IPS DF 6.9 (cell line): ENCODE measurements around the gene ADCK1.

Source experiments
- DNase-seq: peaks from one replicate; pipeline ENCODE4 v3.0.0-alpha.2; 2013; ENCODE audit warnings: low read depth, low spot score
- H3K27ac ChIP-seq: one replicate; pipeline ENCODE4 v1.5.1; 2013; ENCODE audit warnings: low read length, control low read depth
- H3K27me3 ChIP-seq: 2 replicates; pipeline ENCODE4 v1.6.1; 2013; ENCODE audit warnings: mild to moderate bottlenecking, low read length; ENCODE audit not compliant: control insufficient read depth, insufficient read depth
- H3K36me3 ChIP-seq: 2 replicates; pipeline ENCODE4 v1.6.1; 2013; ENCODE audit warnings: low read length; ENCODE audit not compliant: control insufficient read depth, insufficient read depth
- H3K4me1 ChIP-seq: 2 replicates; pipeline ENCODE4 v1.6.1; 2013; ENCODE audit warnings: low read length; ENCODE audit not compliant: control insufficient read depth, insufficient read depth
- H3K4me3 ChIP-seq: 2 replicates; pipeline ENCODE4 v1.5.1; 2013; ENCODE audit warnings: mild to moderate bottlenecking, low read length
- H3K9me3 ChIP-seq: 2 replicates; pipeline ENCODE4 v1.6.1; 2013; ENCODE audit warnings: low read length, inconsistent platforms; ENCODE audit not compliant: control insufficient read depth, insufficient read depth
- WGBS: extraction: QIAGEN DNeasy Blood & Tissue Kit; methylation state at CpG from one replicate; pipeline ENCODE4 v1.1.7; 2013; ENCODE audit warnings: mixed read lengths, missing lambda C conversion rate; ENCODE audit not compliant: insufficient read length, insufficient coverage; 5-methylcytosine and 5-hydroxymethylcytosine counted together

ADCK1 gene

GRCh38 chr14:77897374-77897773, 97.5 kb downstream of the ADCK1 start:
- H3K36me3 ChIP-seq = no peaks in the 10 kb centered on the region
- no peak overlapping the region for H3K27ac ChIP-seq
- H3K9me3 ChIP-seq = no peaks in the 10 kb centered on the region
- H3K4me1 ChIP-seq = no peaks in the 10 kb centered on the region
- no peaks in the 10 kb centered on the region for H3K27me3 ChIP-seq
- no CpG with 5 or more reads among the region's 2 CpGs for whole genome bisulfite sequencing
- DNase-seq = no peak
- no peak overlapping the region for H3K4me3 ChIP-seq

GRCh38 chr14:77902811-77903210, 102.9 kb downstream of the ADCK1 start:
- no peaks in the 10 kb centered on the region for H3K36me3 ChIP-seq
- H3K4me1 ChIP-seq = no peaks in the 10 kb centered on the region
- DNase-seq = no peak
- H3K27me3 ChIP-seq = no peaks in the 10 kb centered on the region
- no peak overlapping the region for H3K4me3 ChIP-seq
- WGBS = no CpG with 5 or more reads among the region's 1 CpG
- no peak overlapping the region for H3K27ac ChIP-seq
- H3K9me3 ChIP-seq = no peaks in the 10 kb centered on the region

GRCh38 chr14:77903221-77903620, 103.3 kb downstream of the ADCK1 start:
- WGBS = no CpG with 5 or more reads among the region's 6 CpGs
- H3K9me3 ChIP-seq = no peaks in the 10 kb centered on the region
- DNase-seq = no peak

GRCh38 chr14:77903937-77904617, 104.2 kb downstream of the ADCK1 start:
- Histone ChIP-seq H3K27me3 (no peaks in the 10 kb centered on the region), H3K4me1 (no peaks in the 10 kb centered on the region), H3K4me3 (no peak overlapping the region), H3K9me3 (no peaks in the 10 kb centered on the region), H3K27ac (no peak overlapping the region), H3K36me3 (no peaks in the 10 kb centered on the region)
- DNase-seq = no peak
- WGBS = no CpG with 5 or more reads among the region's 8 CpGs

More at GRCh38 chr14:77903221-77903620, 103.3 kb downstream of the ADCK1 start:
- Histone ChIP-seq H3K4me1 (no peaks in the 10 kb centered on the region), H3K36me3 (no peaks in the 10 kb centered on the region), H3K4me3 (no peak overlapping the region), H3K27ac (no peak overlapping the region), H3K27me3 (no peaks in the 10 kb centered on the region)

- no CpG with 5 or more reads among the region's 1 CpG for WGBS
These were observed 106.5 kb downstream of the ADCK1 start for GRCh38 chr14:77906446-77906845.

GRCh38 chr14:77908847-77909246, 108.9 kb downstream of the ADCK1 start:
- H3K27me3 ChIP-seq = no peaks in the 10 kb centered on the region
- peaks cover 4% of the 10 kb centered on the region; the same call in 1 of the 2 replicates for H3K4me1 ChIP-seq
- no peak overlapping the region for H3K27ac ChIP-seq
- no CpG with 5 or more reads among the region's 4 CpGs for WGBS
- DNase-seq = no peak
- H3K36me3 ChIP-seq = no peaks in the 10 kb centered on the region
- H3K9me3 ChIP-seq = no peaks in the 10 kb centered on the region
- H3K4me3 ChIP-seq = no peak overlapping the region

More at GRCh38 chr14:77906446-77906845, 106.5 kb downstream of the ADCK1 start:
- Histone ChIP-seq H3K36me3 (no peaks in the 10 kb centered on the region), H3K27me3 (no peaks in the 10 kb centered on the region), H3K4me3 (no peak overlapping the region), H3K9me3 (no peaks in the 10 kb centered on the region), H3K4me1 (no peaks in the 10 kb centered on the region), H3K27ac (no peak overlapping the region)
- no peak for DNase-seq

- no CpG with 5 or more reads among the region's 3 CpGs for WGBS
- Histone ChIP-seq H3K9me3 (no peaks in the 10 kb centered on the region), H3K4me3 (no peak overlapping the region), H3K4me1 (peaks cover 4% of the 10 kb centered on the region; the same call in 1 of the 2 replicates), H3K27ac (no peak overlapping the region), H3K27me3 (no peaks in the 10 kb centered on the region), H3K36me3 (no peaks in the 10 kb centered on the region)
- no peak for DNase-seq
These were observed 110.0 kb downstream of the ADCK1 start for GRCh38 chr14:77909911-77910310.

- H3K4me3 ChIP-seq = no peak overlapping the region
- no CpG with 5 or more reads among the region's 8 CpGs for WGBS
- H3K27ac ChIP-seq = no peak overlapping the region
These were observed 110.6 kb downstream of the ADCK1 start for GRCh38 chr14:77910506-77910905.

GRCh38 chr14:77911356-77911755, 111.4 kb downstream of the ADCK1 start:
- Histone ChIP-seq H3K9me3 (no peaks in the 10 kb centered on the region), H3K4me3 (no peak overlapping the region), H3K27me3 (no peaks in the 10 kb centered on the region), H3K36me3 (no peaks in the 10 kb centered on the region), H3K4me1 (peaks cover 4% of the 10 kb centered on the region; the same call in 1 of the 2 replicates), H3K27ac (no peak overlapping the region)
- DNase-seq = no peak
- no CpG with 5 or more reads among the region's 2 CpGs for WGBS

More at GRCh38 chr14:77910506-77910905, 110.6 kb downstream of the ADCK1 start:
- H3K27me3 ChIP-seq = no peaks in the 10 kb centered on the region
- H3K4me1 ChIP-seq = peaks cover 4% of the 10 kb centered on the region; the same call in 1 of the 2 replicates
- no peaks in the 10 kb centered on the region for H3K36me3 ChIP-seq
- no peaks in the 10 kb centered on the region for H3K9me3 ChIP-seq
- no peak for DNase-seq

GRCh38 chr14:77912754-77913556, 113.0 kb downstream of the ADCK1 start:
- Histone ChIP-seq H3K4me3 (no peak overlapping the region), H3K27me3 (no peaks in the 10 kb centered on the region), H3K27ac (no peak overlapping the region), H3K36me3 (no peaks in the 10 kb centered on the region), H3K4me1 (peaks cover 4% of the 10 kb centered on the region; the same call in 1 of the 2 replicates), H3K9me3 (no peaks in the 10 kb centered on the region)
- WGBS = no CpG with 5 or more reads among the region's 10 CpGs
- DNase-seq = no peak
